ENCODE measurements around the gene ABTB2.

Gene ABTB2

GRCh38 chr11:34266090-34266912, 91.5 kb downstream of the ABTB2 start:
- no peak overlapping the region for H3K27ac ChIP-seq
- DNase-seq: no peak
- no peaks in the 10 kb centered on the region; the same call in none of the 2 replicates for H3K36me3 ChIP-seq
- H3K27me3 ChIP-seq (ENCODE audit: insufficient read depth, low read depth, severe bottlenecking): no peaks in the 10 kb centered on the region
- no peak overlapping the region for H3K4me3 ChIP-seq (ENCODE audit: low read depth, low read length)
- H3K9me3 ChIP-seq (ENCODE audit: severe bottlenecking): no peaks in the 10 kb centered on the region
- no peak for TF ChIP-seq CTCF (IDR thresholded peaks at IDR 0.05; ENCODE audit: low read depth, low read length)

- Histone ChIP-seq H3K9me3 (ENCODE audit: severe bottlenecking) (no peaks in the 10 kb centered on the region), H3K36me3 (no peaks in the 10 kb centered on the region; the same call in none of the 2 replicates), H3K27ac (no peak overlapping the region), H3K4me3 (ENCODE audit: low read depth, low read length) (no peak overlapping the region), H3K27me3 (ENCODE audit: insufficient read depth, low read depth, severe bottlenecking) (no peaks in the 10 kb centered on the region)
- TF ChIP-seq CTCF (IDR thresholded peaks at IDR 0.05; ENCODE audit: low read depth, low read length): no peak
- DNase-seq: no peak
Observed at GRCh38 chr11:34264303-34265110, 93.3 kb downstream of the ABTB2 start.

- Histone ChIP-seq H3K27ac (no peak overlapping the region), H3K4me3 (ENCODE audit: low read depth, low read length) (no peak overlapping the region), H3K36me3 (no peaks in the 10 kb centered on the region; the same call in none of the 2 replicates), H3K9me3 (ENCODE audit: severe bottlenecking) (no peaks in the 10 kb centered on the region), H3K27me3 (ENCODE audit: insufficient read depth, low read depth, severe bottlenecking) (no peaks in the 10 kb centered on the region)
- TF ChIP-seq CTCF (IDR thresholded peaks at IDR 0.05; ENCODE audit: low read depth, low read length): no peak
- no peak for DNase-seq
Observed at GRCh38 chr11:34263441-34264091, 94.2 kb downstream of the ABTB2 start.

- no peaks in the 10 kb centered on the region for H3K27me3 ChIP-seq (ENCODE audit: insufficient read depth, low read depth, severe bottlenecking)
- no peak for TF ChIP-seq CTCF (IDR thresholded peaks at IDR 0.05; ENCODE audit: low read depth, low read length)
- no peaks in the 10 kb centered on the region; the same call in none of the 2 replicates for H3K36me3 ChIP-seq
- no peak for DNase-seq
- H3K9me3 ChIP-seq (ENCODE audit: severe bottlenecking): no peaks in the 10 kb centered on the region
- no peak overlapping the region for H3K4me3 ChIP-seq (ENCODE audit: low read depth, low read length)
- H3K27ac ChIP-seq: no peak overlapping the region
Observed at GRCh38 chr11:34262531-34263081, 95.2 kb downstream of the ABTB2 start.

GRCh38 chr11:34261820-34262219, 96.0 kb downstream of the ABTB2 start:
- no peak overlapping the region for H3K4me3 ChIP-seq (ENCODE audit: low read depth, low read length)
- no peak for TF ChIP-seq CTCF (IDR thresholded peaks at IDR 0.05; ENCODE audit: low read depth, low read length)
- no peak overlapping the region for H3K27ac ChIP-seq
- no peaks in the 10 kb centered on the region for H3K27me3 ChIP-seq (ENCODE audit: insufficient read depth, low read depth, severe bottlenecking)
- DNase-seq: no peak
- H3K36me3 ChIP-seq: no peaks in the 10 kb centered on the region; the same call in none of the 2 replicates
- no peaks in the 10 kb centered on the region for H3K9me3 ChIP-seq (ENCODE audit: severe bottlenecking)

All from WERI-Rb-1 (cell line).